GM23338 (cell line): ENCODE results near the gene SH3GL2. TPM values are rescaled to one million over a fixed set of nuclear protein-coding genes. Genes with fewer than 3 reads are reported as not detected.
A peak's percentile ranks its signal among the peaks of the same experiment; 100 is the strongest.

ENCODE experiments used
- ATAC-seq: fragments of 200-7000 bp; cut with Tn5 transposase; 3 replicates; pipeline ENCODE4 v1.9.1; 2020
- DNase-seq: peaks from one replicate; pipeline ENCODE4 v3.0.0-alpha.2; 2015; ENCODE audit warnings: low spot score
- H2AFZ ChIP-seq: fragments of 200-600 bp; sonication (generic); 2 replicates; pipeline ENCODE4 v1.8.0; 2016; ENCODE audit warnings: antibody characterized with exemption, mild to moderate bottlenecking, moderate library complexity
- H3F3A ChIP-seq: fragments of 200-600 bp; sonication (generic); replicated peaks from 2 replicates; pipeline ENCODE4 v1.8.0; 2017; ENCODE audit warnings: antibody characterized with exemption, mixed run types, low read depth
- H3K27ac ChIP-seq: fragments of 200-600 bp; sonication (generic); 2 replicates; pipeline ENCODE4 v1.6.1; 2016; ENCODE audit warnings: low read depth
- H3K27me3 ChIP-seq: fragments of 200-600 bp; sonication (generic); 2 replicates; pipeline ENCODE4 v1.8.0; 2016; ENCODE audit warnings: mild to moderate bottlenecking, mixed run types, moderate library complexity; ENCODE audit not compliant: insufficient read depth
- H3K36me3 ChIP-seq: fragments of 200-600 bp; sonication (generic); 2 replicates; pipeline ENCODE4 v1.8.0; 2016; ENCODE audit warnings: mild to moderate bottlenecking; ENCODE audit not compliant: insufficient read depth
- H3K4me1 ChIP-seq: fragments of 200-600 bp; sonication (generic); 2 replicates; pipeline ENCODE4 v1.8.0; 2016; ENCODE audit warnings: mild to moderate bottlenecking, moderate library complexity; ENCODE audit not compliant: insufficient read depth
- H3K4me2 ChIP-seq: fragments of 200-600 bp; sonication (generic); 2 replicates; pipeline ENCODE4 v1.7.1; 2017; ENCODE audit warnings: mixed run types
- H3K4me3 ChIP-seq: fragments of 200-600 bp; sonication (generic); 2 replicates; pipeline ENCODE4 v1.6.1; 2016; ENCODE audit warnings: mixed run types
- H3K79me2 ChIP-seq: fragments of 200-600 bp; sonication (generic); replicated peaks from 2 replicates; pipeline ENCODE4 v1.8.0; 2017; ENCODE audit warnings: mild to moderate bottlenecking; ENCODE audit not compliant: insufficient read depth
- H3K9me2 ChIP-seq: fragments of 200-600 bp; sonication (generic); 2 replicates; pipeline ENCODE4 v1.8.0; 2017; ENCODE audit not compliant: insufficient read depth
- H4K20me1 ChIP-seq: fragments of 200-600 bp; sonication (generic); replicated peaks from 2 replicates; pipeline ENCODE4 v1.8.0; 2017; ENCODE audit warnings: mild to moderate bottlenecking; ENCODE audit not compliant: insufficient read depth
- H3K27ac Mint-ChIP-seq: 2 replicates; pipeline ENCODE4 v1.8.0; 2020; ENCODE audit warnings: inconsistent platforms, mild to moderate bottlenecking, moderate library complexity, mixed read lengths
- H3K27me3 Mint-ChIP-seq: 3 replicates; pipeline ENCODE4 v1.8.0; 2022; ENCODE audit warnings: low read depth, mild to moderate bottlenecking, moderate library complexity, mixed read lengths, inconsistent platforms; ENCODE audit not compliant: insufficient read depth, poor library complexity
- H3K36me3 Mint-ChIP-seq: 3 replicates; pipeline ENCODE4 v1.8.0; 2021; ENCODE audit warnings: low read depth, mild to moderate bottlenecking, inconsistent platforms, moderate library complexity, mixed read lengths
- H3K4me1 Mint-ChIP-seq: 3 replicates; pipeline ENCODE4 v1.8.0; 2020; ENCODE audit warnings: mild to moderate bottlenecking, inconsistent platforms, mixed read lengths
- H3K4me3 Mint-ChIP-seq: 3 replicates; pipeline ENCODE4 v1.8.0; 2021; ENCODE audit warnings: moderate library complexity, mild to moderate bottlenecking, inconsistent platforms, mixed read lengths
- H3K9me3 Mint-ChIP-seq: 3 replicates; pipeline ENCODE4 v1.8.0; 2020; ENCODE audit warnings: moderate library complexity, mild to moderate bottlenecking, inconsistent platforms, mixed read lengths
- CREB1 ChIP-seq: fragments of 250-450 bp; sonication (Bioruptor Pico); IDR thresholded peaks from 2 replicates; pipeline ENCODE4 v1.5.0; 2020; ENCODE audit warnings: low read depth, mild to moderate bottlenecking, moderate library complexity
- EZH2phosphoT487 ChIP-seq: fragments of 200-600 bp; sonication (generic); IDR thresholded peaks from one replicate; pipeline ENCODE4 v1.8.1; 2018; ENCODE audit warnings: antibody characterized with exemption; ENCODE audit not compliant: unreplicated experiment
- JUNB ChIP-seq: IDR thresholded peaks from one replicate; pipeline ENCODE4 v1.6.1; 2016; ENCODE audit warnings: antibody characterized with exemption; ENCODE audit not compliant: unreplicated experiment
- NANOG ChIP-seq: IDR thresholded peaks from 2 replicates; pipeline ENCODE4 v1.6.1; 2016; ENCODE audit warnings: antibody characterized with exemption, borderline replicate concordance
- POLR2AphosphoS5 ChIP-seq: IDR thresholded peaks from 2 replicates; pipeline ENCODE4 v1.6.1; 2016; ENCODE audit warnings: antibody characterized with exemption, low read depth
- STAT1 ChIP-seq: IDR thresholded peaks from one replicate; pipeline ENCODE4 v1.6.1; 2016; ENCODE audit warnings: antibody characterized with exemption; ENCODE audit not compliant: unreplicated experiment
- ZNF331 ChIP-seq: fragments of 250-450 bp; sonication (Bioruptor Pico); IDR thresholded peaks from 2 replicates; pipeline ENCODE4 v1.5.0; 2020; ENCODE audit warnings: low read depth, mild to moderate bottlenecking, moderate library complexity
- polyA plus RNA-seq: library from polyadenylated mRNA; unstranded; fragments of >200 nt; fragmentation: Nextera tagmentation; extraction: Ambion mirVana; gene quantifications from 2 replicates; pipeline ENCODE4 v1.2.1, GENCODE V29; 2016
- total RNA-seq: library from RNA; depleted of rRNA; stranded (reverse); fragments of >200 nt; shearing (Covaris generic); gene quantifications from 2 replicates; pipeline ENCODE4 v1.2.3, GENCODE V29; 2014
- TF ChIP-seq, protein P1 (sequence below): IDR thresholded peaks from 2 replicates; pipeline ENCODE4 v1.6.1; 2016; ENCODE audit warnings: antibody characterized with exemption
- TF ChIP-seq, protein P2 (sequence below): fragments of 250-450 bp; sonication (Bioruptor Pico); IDR thresholded peaks from 2 replicates; pipeline ENCODE4 v1.5.0; 2020; ENCODE audit warnings: mild to moderate bottlenecking, moderate library complexity
- TF ChIP-seq, protein P3 (sequence below): IDR thresholded peaks from one replicate; pipeline ENCODE4 v1.6.1; 2018; ENCODE audit warnings: antibody characterized with exemption; ENCODE audit not compliant: unreplicated experiment
- TF ChIP-seq, protein P4 (sequence below), 2 experiments: fragments of 200-600 bp in 1 of 2; sonication (generic) in 1 of 2; conservative IDR thresholded peaks; 2 replicates each; pipeline versions ENCODE4 v1.5.1 to v1.6.1; 2016 to 2017; ENCODE audit warnings: antibody characterized with exemption in 2 of 2, low read depth in 2 of 2, mild to moderate bottlenecking in 2 of 2, moderate library complexity in 1 of 2

SH3GL2 gene
- total and polyA plus RNA-seq, 2 experiments from 2014 or later, result 5.9 to 8.6 TPM

DNA sequence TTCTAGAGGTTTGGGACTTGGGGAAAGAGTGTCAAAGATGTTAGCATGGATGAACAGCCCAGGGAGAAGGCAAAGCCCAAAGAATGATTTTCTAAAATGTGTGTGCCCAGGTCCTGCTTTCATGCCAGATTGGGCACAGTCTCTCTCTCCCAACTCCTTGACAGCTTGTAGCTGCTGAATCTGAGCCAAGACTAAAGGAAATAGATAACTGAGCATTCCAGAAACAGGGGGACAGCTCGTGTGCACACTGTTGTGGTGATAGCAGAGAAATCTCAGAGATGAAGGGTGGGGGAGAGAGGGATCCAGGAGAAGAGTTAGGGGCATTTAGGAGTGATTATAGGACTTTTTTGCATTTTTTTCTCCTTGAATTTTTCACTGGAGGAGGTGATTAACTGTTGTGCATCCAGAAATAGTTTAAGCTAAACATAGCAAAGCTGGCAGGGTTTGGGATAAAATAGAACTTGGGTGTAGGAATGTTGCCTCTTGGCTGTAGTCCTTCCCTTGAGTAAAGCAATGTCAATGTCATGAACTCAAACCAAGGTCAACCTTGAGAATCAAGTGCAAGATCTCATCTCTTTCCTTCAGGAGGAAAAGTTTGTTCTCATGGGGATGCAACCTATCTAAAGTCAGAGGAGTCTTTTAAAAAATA, 245.9 kb downstream of the SH3GL2 start:
- peak overlapping the region; percentile 1 for H2AFZ ChIP-seq
- no peak overlapping the region for H3K4me3 ChIP-seq
- no peaks in the 10 kb centered on the region; the same call in 1 of the 2 replicates for H3K4me1 ChIP-seq
- no peak overlapping the region for H3K27ac ChIP-seq
- TF ChIP-seq, protein P1, sequence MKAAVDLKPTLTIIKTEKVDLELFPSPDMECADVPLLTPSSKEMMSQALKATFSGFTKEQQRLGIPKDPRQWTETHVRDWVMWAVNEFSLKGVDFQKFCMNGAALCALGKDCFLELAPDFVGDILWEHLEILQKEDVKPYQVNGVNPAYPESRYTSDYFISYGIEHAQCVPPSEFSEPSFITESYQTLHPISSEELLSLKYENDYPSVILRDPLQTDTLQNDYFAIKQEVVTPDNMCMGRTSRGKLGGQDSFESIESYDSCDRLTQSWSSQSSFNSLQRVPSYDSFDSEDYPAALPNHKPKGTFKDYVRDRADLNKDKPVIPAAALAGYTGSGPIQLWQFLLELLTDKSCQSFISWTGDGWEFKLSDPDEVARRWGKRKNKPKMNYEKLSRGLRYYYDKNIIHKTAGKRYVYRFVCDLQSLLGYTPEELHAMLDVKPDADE, result no peak
- TF ChIP-seq STAT1 (no peak), EZH2phosphoT487 (no peak), CREB1 (no peak), POLR2AphosphoS5 (no peak), ZNF331 (CRISPR knock-in tag) (no peak), JUNB (no peak), NANOG (no peak)
- TF ChIP-seq, protein P2, sequence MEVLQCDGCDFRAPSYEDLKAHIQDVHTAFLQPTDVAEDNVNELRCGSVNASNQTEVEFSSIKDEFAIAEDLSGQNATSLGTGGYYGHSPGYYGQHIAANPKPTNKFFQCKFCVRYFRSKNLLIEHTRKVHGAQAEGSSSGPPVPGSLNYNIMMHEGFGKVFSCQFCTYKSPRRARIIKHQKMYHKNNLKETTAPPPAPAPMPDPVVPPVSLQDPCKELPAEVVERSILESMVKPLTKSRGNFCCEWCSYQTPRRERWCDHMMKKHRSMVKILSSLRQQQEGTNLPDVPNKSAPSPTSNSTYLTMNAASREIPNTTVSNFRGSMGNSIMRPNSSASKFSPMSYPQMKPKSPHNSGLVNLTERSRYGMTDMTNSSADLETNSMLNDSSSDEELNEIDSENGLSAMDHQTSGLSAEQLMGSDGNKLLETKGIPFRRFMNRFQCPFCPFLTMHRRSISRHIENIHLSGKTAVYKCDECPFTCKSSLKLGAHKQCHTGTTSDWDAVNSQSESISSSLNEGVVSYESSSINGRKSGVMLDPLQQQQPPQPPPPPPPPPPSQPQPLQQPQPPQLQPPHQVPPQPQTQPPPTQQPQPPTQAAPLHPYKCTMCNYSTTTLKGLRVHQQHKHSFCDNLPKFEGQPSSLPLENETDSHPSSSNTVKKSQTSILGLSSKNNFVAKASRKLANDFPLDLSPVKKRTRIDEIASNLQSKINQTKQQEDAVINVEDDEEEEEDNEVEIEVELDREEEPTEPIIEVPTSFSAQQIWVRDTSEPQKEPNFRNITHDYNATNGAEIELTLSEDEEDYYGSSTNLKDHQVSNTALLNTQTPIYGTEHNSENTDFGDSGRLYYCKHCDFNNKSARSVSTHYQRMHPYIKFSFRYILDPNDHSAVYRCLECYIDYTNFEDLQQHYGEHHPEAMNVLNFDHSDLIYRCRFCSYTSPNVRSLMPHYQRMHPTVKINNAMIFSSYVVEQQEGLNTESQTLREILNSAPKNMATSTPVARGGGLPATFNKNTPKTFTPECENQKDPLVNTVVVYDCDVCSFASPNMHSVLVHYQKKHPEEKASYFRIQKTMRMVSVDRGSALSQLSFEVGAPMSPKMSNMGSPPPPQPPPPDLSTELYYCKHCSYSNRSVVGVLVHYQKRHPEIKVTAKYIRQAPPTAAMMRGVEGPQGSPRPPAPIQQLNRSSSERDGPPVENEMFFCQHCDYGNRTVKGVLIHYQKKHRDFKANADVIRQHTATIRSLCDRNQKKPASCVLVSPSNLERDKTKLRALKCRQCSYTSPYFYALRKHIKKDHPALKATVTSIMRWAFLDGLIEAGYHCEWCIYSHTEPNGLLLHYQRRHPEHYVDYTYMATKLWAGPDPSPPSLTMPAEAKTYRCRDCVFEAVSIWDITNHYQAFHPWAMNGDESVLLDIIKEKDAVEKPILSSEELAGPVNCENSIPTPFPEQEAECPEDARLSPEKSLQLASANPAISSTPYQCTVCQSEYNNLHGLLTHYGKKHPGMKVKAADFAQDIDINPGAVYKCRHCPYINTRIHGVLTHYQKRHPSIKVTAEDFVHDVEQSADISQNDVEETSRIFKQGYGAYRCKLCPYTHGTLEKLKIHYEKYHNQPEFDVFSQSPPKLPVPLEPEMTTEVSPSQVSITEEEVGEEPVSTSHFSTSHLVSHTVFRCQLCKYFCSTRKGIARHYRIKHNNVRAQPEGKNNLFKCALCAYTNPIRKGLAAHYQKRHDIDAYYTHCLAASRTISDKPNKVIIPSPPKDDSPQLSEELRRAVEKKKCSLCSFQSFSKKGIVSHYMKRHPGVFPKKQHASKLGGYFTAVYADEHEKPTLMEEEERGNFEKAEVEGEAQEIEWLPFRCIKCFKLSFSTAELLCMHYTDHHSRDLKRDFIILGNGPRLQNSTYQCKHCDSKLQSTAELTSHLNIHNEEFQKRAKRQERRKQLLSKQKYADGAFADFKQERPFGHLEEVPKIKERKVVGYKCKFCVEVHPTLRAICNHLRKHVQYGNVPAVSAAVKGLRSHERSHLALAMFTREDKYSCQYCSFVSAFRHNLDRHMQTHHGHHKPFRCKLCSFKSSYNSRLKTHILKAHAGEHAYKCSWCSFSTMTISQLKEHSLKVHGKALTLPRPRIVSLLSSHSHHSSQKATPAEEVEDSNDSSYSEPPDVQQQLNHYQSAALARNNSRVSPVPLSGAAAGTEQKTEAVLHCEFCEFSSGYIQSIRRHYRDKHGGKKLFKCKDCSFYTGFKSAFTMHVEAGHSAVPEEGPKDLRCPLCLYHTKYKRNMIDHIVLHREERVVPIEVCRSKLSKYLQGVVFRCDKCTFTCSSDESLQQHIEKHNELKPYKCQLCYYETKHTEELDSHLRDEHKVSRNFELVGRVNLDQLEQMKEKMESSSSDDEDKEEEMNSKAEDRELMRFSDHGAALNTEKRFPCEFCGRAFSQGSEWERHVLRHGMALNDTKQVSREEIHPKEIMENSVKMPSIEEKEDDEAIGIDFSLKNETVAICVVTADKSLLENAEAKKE, result no peak
- TF ChIP-seq, protein P3, sequence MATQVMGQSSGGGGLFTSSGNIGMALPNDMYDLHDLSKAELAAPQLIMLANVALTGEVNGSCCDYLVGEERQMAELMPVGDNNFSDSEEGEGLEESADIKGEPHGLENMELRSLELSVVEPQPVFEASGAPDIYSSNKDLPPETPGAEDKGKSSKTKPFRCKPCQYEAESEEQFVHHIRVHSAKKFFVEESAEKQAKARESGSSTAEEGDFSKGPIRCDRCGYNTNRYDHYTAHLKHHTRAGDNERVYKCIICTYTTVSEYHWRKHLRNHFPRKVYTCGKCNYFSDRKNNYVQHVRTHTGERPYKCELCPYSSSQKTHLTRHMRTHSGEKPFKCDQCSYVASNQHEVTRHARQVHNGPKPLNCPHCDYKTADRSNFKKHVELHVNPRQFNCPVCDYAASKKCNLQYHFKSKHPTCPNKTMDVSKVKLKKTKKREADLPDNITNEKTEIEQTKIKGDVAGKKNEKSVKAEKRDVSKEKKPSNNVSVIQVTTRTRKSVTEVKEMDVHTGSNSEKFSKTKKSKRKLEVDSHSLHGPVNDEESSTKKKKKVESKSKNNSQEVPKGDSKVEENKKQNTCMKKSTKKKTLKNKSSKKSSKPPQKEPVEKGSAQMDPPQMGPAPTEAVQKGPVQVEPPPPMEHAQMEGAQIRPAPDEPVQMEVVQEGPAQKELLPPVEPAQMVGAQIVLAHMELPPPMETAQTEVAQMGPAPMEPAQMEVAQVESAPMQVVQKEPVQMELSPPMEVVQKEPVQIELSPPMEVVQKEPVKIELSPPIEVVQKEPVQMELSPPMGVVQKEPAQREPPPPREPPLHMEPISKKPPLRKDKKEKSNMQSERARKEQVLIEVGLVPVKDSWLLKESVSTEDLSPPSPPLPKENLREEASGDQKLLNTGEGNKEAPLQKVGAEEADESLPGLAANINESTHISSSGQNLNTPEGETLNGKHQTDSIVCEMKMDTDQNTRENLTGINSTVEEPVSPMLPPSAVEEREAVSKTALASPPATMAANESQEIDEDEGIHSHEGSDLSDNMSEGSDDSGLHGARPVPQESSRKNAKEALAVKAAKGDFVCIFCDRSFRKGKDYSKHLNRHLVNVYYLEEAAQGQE, result no peak
- TF ChIP-seq, protein P4, sequence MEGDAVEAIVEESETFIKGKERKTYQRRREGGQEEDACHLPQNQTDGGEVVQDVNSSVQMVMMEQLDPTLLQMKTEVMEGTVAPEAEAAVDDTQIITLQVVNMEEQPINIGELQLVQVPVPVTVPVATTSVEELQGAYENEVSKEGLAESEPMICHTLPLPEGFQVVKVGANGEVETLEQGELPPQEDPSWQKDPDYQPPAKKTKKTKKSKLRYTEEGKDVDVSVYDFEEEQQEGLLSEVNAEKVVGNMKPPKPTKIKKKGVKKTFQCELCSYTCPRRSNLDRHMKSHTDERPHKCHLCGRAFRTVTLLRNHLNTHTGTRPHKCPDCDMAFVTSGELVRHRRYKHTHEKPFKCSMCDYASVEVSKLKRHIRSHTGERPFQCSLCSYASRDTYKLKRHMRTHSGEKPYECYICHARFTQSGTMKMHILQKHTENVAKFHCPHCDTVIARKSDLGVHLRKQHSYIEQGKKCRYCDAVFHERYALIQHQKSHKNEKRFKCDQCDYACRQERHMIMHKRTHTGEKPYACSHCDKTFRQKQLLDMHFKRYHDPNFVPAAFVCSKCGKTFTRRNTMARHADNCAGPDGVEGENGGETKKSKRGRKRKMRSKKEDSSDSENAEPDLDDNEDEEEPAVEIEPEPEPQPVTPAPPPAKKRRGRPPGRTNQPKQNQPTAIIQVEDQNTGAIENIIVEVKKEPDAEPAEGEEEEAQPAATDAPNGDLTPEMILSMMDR (conservative IDR thresholded peaks at IDR 0.05; ENCODE audit: low read depth in 2 of 2), result no peak
- ATAC-seq (no peak), DNase-seq (no peak)
- no peaks in the 10 kb centered on the region for H3K36me3 ChIP-seq
- H3K36me3 Mint-ChIP-seq, result no peaks in the 10 kb centered on the region
- H3K27ac Mint-ChIP-seq, result no peak overlapping the region; the same call in 1 of the 2 replicates
- no peaks in the 10 kb centered on the region for H3F3A ChIP-seq
- 0 out of 3 replicates have a peak, but pooled peaks cover 3% of the 10 kb centered on the region for H3K9me3 Mint-ChIP-seq
- H3K27me3 ChIP-seq, result no peaks in the 10 kb centered on the region
- H3K79me2 ChIP-seq, result no peaks in the 10 kb centered on the region
- no peak overlapping the region for H3K4me3 Mint-ChIP-seq
- H3K9me2 ChIP-seq, result peaks cover 8% of the 10 kb centered on the region; the same call in 1 of the 2 replicates
- H3K27me3 Mint-ChIP-seq, result no peaks in the 10 kb centered on the region
- H3K4me2 ChIP-seq, result no peak overlapping the region
- peaks cover 5% of the 10 kb centered on the region; the same call in 2 of the 3 replicates for H3K4me1 Mint-ChIP-seq
- H4K20me1 ChIP-seq, result no peaks in the 10 kb centered on the region
